SK-N-SH treated with all-trans-retinoic acid at 6 μM for 48 hours (cell line): ENCODE data around the gene IL17RB.

Experiments used
- ATAC-seq: fragments of 200-7000 bp; cut with Tn5 transposase; 3 replicates; pipeline ENCODE4 v1.9.1; 2020; ENCODE audit warnings: mild to moderate bottlenecking, moderate library complexity
- ARNTL ChIP-seq: fragments of 450-650 bp; formaldehyde crosslinking; IDR thresholded peaks from 2 replicates; pipeline ENCODE4 v1.5.0; 2020; ENCODE audit warnings: low read depth, mild to moderate bottlenecking, moderate library complexity, borderline replicate concordance
- BACH2 ChIP-seq: fragments of 250-450 bp; sonication (Bioruptor Pico); IDR thresholded peaks from 2 replicates; pipeline ENCODE4 v1.9.0; 2021; ENCODE audit warnings: mild to moderate bottlenecking, borderline replicate concordance
- CSDC2 ChIP-seq: fragments of 250-450 bp; sonication (Bioruptor Pico); IDR thresholded peaks from 2 replicates; pipeline ENCODE4 v1.5.0; 2020; ENCODE audit warnings: mild to moderate bottlenecking, moderate library complexity
- ESRRG ChIP-seq: fragments of 250-450 bp; sonication (Bioruptor Pico); IDR thresholded peaks from 2 replicates; pipeline ENCODE4 v1.6.1; 2021; ENCODE audit warnings: mild to moderate bottlenecking
- ISL1 ChIP-seq: fragments of 250-450 bp; sonication (Bioruptor Pico); IDR thresholded peaks from 2 replicates; pipeline ENCODE4 v2.1.2; 2022; ENCODE audit warnings: mild to moderate bottlenecking, moderate library complexity
- POU6F1 ChIP-seq: fragments of 250-450 bp; sonication (Bioruptor Pico); IDR thresholded peaks from 2 replicates; pipeline ENCODE4 v1.8.0; 2021; ENCODE audit warnings: low read depth, mild to moderate bottlenecking, moderate library complexity, borderline replicate concordance
- PPARA ChIP-seq: fragments of 250-450 bp; sonication (Bioruptor Pico); IDR thresholded peaks from 2 replicates; pipeline ENCODE4 v1.5.0; 2020; ENCODE audit warnings: mild to moderate bottlenecking, borderline replicate concordance
- RARB ChIP-seq: fragments of 250-450 bp; sonication (Bioruptor Pico); IDR thresholded peaks from 2 replicates; pipeline ENCODE4 v1.8.0; 2021; ENCODE audit warnings: mild to moderate bottlenecking, moderate library complexity
- SNAI2 ChIP-seq: fragments of 250-450 bp; sonication (Bioruptor Pico); IDR thresholded peaks from 2 replicates; pipeline ENCODE4 v1.5.0; 2020; ENCODE audit warnings: mild to moderate bottlenecking, moderate library complexity
- TCF4 ChIP-seq: fragments of 250-450 bp; sonication (Bioruptor Pico); IDR thresholded peaks from 2 replicates; pipeline ENCODE4 v1.8.0; 2021; ENCODE audit warnings: mild to moderate bottlenecking, moderate library complexity, borderline replicate concordance
- TOX ChIP-seq: fragments of 250-450 bp; sonication (Bioruptor Pico); IDR thresholded peaks from 2 replicates; pipeline ENCODE4 v1.8.0; 2021; ENCODE audit warnings: mild to moderate bottlenecking, moderate library complexity, borderline replicate concordance
- TSHZ2 ChIP-seq: fragments of 250-450 bp; sonication (Bioruptor Pico); IDR thresholded peaks from 2 replicates; pipeline ENCODE4 v1.5.0; 2020; ENCODE audit warnings: mild to moderate bottlenecking, moderate library complexity
- ZC3H10 ChIP-seq: fragments of 250-450 bp; sonication (Bioruptor Pico); IDR thresholded peaks from 2 replicates; pipeline ENCODE4 v1.5.1; 2021; ENCODE audit warnings: mild to moderate bottlenecking, moderate library complexity
- ZFP30 ChIP-seq: fragments of 450-650 bp; formaldehyde crosslinking; IDR thresholded peaks from 2 replicates; pipeline ENCODE4 v1.5.0; 2022; ENCODE audit warnings: mild to moderate bottlenecking, moderate library complexity
- ZNF565 ChIP-seq: fragments of 450-650 bp; formaldehyde crosslinking; conservative IDR thresholded peaks from 2 replicates; pipeline ENCODE4 v1.5.0; 2020; ENCODE audit warnings: low read depth, mild to moderate bottlenecking, moderate library complexity
- ZNF70 ChIP-seq: fragments of 450-650 bp; formaldehyde crosslinking; IDR thresholded peaks from 2 replicates; pipeline ENCODE4 v1.5.0; 2020; ENCODE audit warnings: mild to moderate bottlenecking, moderate library complexity
- ZNF8 ChIP-seq: fragments of 450-650 bp; formaldehyde crosslinking; IDR thresholded peaks from 2 replicates; pipeline ENCODE4 v1.5.0; 2020; ENCODE audit warnings: mild to moderate bottlenecking, moderate library complexity
- TF ChIP-seq, protein P1 (sequence below): fragments of 250-450 bp; sonication (Bioruptor Pico); IDR thresholded peaks from 2 replicates; pipeline ENCODE4 v1.5.1; 2020; ENCODE audit warnings: low read depth, mild to moderate bottlenecking, moderate library complexity
- TF ChIP-seq, protein P2 (sequence below): fragments of 250-450 bp; sonication (Bioruptor Pico); IDR thresholded peaks from 2 replicates; pipeline ENCODE4 v1.8.0; 2020; ENCODE audit warnings: mild to moderate bottlenecking, moderate library complexity, borderline replicate concordance
- TF ChIP-seq, protein P3 (sequence below): fragments of 250-450 bp; sonication (Bioruptor Pico); IDR thresholded peaks from 2 replicates; pipeline ENCODE4 v1.5.1; 2021; ENCODE audit warnings: mild to moderate bottlenecking, moderate library complexity

Gene IL17RB

DNA sequence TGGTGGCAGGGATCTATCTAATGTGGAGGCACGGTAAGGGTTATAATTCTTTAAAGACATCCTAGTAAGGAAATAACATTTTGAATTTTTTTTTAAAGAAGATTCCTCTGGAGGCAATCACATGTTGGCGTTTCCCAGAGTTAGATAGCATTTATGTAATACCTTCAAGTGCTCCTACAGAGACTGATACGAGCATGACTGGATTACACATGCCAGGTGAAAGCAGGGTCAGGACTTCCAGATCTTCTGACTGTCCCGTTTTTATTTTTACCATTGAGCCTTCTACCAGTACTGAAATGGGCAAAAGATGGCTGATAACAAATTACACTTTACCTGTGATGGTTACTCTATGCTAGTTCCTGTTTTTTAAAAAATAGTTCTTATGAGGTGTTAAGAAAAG is 13.8 kb downstream of the IL17RB start:
- no peak for ATAC-seq
- TF ChIP-seq ZFP30 (CRISPR knock-in tag): no peak
- TF ChIP-seq, protein P1, sequence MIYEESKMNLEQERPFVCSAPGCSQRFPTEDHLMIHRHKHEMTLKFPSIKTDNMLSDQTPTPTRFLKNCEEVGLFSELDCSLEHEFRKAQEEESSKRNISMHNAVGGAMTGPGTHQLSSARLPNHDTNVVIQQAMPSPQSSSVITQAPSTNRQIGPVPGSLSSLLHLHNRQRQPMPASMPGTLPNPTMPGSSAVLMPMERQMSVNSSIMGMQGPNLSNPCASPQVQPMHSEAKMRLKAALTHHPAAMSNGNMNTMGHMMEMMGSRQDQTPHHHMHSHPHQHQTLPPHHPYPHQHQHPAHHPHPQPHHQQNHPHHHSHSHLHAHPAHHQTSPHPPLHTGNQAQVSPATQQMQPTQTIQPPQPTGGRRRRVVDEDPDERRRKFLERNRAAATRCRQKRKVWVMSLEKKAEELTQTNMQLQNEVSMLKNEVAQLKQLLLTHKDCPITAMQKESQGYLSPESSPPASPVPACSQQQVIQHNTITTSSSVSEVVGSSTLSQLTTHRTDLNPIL (CRISPR knock-in tag): no peak
- TF ChIP-seq, all 23 proteins: peak for 0

- TF ChIP-seq ZFP30 (CRISPR knock-in tag) (no peak), ZNF565 (no peak), ZNF70 (no peak), POU6F1 (CRISPR knock-in tag) (no peak), CSDC2 (no peak), ARNTL (CRISPR knock-in tag) (no peak), ZC3H10 (CRISPR knock-in tag) (no peak), TCF4 (CRISPR knock-in tag) (no peak), ESRRG (CRISPR knock-in tag) (no peak), ISL1 (CRISPR knock-in tag) (no peak), BACH2 (CRISPR knock-in tag) (no peak), TSHZ2 (no peak), PPARA (CRISPR knock-in tag) (no peak), ZNF8 (CRISPR knock-in tag) (no peak), TOX (no peak)
- TF ChIP-seq, protein P2, sequence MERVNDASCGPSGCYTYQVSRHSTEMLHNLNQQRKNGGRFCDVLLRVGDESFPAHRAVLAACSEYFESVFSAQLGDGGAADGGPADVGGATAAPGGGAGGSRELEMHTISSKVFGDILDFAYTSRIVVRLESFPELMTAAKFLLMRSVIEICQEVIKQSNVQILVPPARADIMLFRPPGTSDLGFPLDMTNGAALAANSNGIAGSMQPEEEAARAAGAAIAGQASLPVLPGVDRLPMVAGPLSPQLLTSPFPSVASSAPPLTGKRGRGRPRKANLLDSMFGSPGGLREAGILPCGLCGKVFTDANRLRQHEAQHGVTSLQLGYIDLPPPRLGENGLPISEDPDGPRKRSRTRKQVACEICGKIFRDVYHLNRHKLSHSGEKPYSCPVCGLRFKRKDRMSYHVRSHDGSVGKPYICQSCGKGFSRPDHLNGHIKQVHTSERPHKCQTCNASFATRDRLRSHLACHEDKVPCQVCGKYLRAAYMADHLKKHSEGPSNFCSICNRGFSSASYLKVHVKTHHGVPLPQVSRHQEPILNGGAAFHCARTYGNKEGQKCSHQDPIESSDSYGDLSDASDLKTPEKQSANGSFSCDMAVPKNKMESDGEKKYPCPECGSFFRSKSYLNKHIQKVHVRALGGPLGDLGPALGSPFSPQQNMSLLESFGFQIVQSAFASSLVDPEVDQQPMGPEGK (CRISPR knock-in tag): no peak
- TF ChIP-seq, protein P3, sequence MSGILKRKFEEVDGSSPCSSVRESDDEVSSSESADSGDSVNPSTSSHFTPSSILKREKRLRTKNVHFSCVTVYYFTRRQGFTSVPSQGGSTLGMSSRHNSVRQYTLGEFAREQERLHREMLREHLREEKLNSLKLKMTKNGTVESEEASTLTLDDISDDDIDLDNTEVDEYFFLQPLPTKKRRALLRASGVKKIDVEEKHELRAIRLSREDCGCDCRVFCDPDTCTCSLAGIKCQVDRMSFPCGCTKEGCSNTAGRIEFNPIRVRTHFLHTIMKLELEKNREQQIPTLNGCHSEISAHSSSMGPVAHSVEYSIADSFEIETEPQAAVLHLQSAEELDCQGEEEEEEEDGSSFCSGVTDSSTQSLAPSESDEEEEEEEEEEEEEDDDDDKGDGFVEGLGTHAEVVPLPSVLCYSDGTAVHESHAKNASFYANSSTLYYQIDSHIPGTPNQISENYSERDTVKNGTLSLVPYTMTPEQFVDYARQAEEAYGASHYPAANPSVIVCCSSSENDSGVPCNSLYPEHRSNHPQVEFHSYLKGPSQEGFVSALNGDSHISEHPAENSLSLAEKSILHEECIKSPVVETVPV: no peak
- ATAC-seq: no peak
Measured at GRCh38 chr3:53862241-53862640, 15.9 kb downstream of the IL17RB start.

- ATAC-seq: no peak
- no peak for TF ChIP-seq ZNF70
- TF ChIP-seq ARNTL (CRISPR knock-in tag): no peak
- no peak for TF ChIP-seq SNAI2
- TF ChIP-seq TSHZ2: no peak
- no peak for TF ChIP-seq RARB
- TF ChIP-seq ISL1 (CRISPR knock-in tag): no peak
- no peak for TF ChIP-seq ZNF565
- TF ChIP-seq BACH2 (CRISPR knock-in tag): no peak
- TF ChIP-seq, protein P1 (CRISPR knock-in tag): no peak
- TF ChIP-seq POU6F1 (CRISPR knock-in tag): no peak
- TF ChIP-seq, protein P3: no peak
- no peak for TF ChIP-seq PPARA (CRISPR knock-in tag)
Measured at GRCh38 chr3:53863145-53863544, 16.8 kb downstream of the IL17RB start.
